ENCODE results near the gene ADGRG6.

GRCh38 chr6:142374965-142375733, 73.3 kb downstream of the ADGRG6 start:
- no peak for TF ChIP-seq TAF1 (IDR thresholded peaks at IDR 0.05; ENCODE audit: borderline replicate concordance, insufficient read depth, low read length)
- no peak for TF ChIP-seq SIN3A (IDR thresholded peaks at IDR 0.05; ENCODE audit: borderline replicate concordance, insufficient read depth, low read length)
- TF ChIP-seq FOXP2 (optimal IDR thresholded peaks at IDR 0.05; ENCODE audit: borderline replicate concordance, extremely low read depth, extremely low read length, insufficient read depth) = no peak
